Stimulated activated CD4-positive, alpha-beta T cell treated with anti-CD3 and anti-CD28 coated beads, Interleukin-12 subunit alpha, Interleukin-12 subunit beta, amount 100 ng/mL, for 48 hours (primary cell): ENCODE measurements around the gene COL19A1.
"Not testable (repeated sequence)": the region's sequence is repeated elsewhere in the genome, so short reads cannot be mapped to it uniquely, and the experiment has no call there.

Experiments used
- DNase-seq, 3 donors: peaks; one replicate each; pipeline ENCODE4 v3.0.0-alpha.2; 2020; ENCODE audit warnings: low read depth in 2 of 3, low spot score in 1 of 3

Gene COL19A1

DNA sequence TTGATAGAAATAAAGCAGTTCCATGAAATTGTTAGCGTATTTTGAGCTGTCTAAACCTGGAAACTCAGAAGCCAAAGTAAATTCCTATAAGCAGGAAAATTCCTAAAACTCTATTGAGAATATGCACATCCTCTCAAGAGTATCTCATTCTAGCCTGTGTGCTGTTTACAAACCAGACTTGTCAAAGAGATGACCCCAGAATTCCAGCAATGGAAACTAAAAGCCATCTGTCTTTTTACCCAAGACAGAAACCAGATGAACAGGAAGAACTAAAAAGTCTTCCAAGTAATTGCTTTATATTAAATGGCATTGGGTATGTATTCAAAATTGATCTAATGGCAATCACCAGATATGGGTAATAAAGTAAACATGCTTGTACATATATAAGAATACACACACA lies 92.6 kb downstream of the COL19A1 start:
- DNase-seq, result no peak

DNA sequence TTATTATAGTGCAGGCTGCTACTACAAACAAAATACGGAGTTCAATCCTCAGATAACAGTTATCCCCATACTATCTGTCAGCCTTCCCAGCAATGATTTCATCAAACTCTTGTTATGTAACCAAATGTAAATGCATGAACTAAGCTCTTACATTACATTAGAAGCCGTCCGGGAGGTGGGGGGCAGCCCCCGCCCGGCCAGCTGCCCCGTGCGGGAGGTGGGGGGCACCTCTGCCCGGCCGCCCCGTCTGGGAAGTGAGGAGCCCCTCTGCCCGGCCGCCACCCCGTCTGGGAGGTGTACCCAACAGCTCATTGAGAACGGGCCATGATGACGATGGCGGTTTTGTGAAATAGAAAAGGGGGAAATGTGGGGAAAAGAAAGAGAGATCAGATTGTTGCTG lies 99.6 kb downstream of the COL19A1 start:
- not testable (repeated sequence) for DNase-seq

DNA sequence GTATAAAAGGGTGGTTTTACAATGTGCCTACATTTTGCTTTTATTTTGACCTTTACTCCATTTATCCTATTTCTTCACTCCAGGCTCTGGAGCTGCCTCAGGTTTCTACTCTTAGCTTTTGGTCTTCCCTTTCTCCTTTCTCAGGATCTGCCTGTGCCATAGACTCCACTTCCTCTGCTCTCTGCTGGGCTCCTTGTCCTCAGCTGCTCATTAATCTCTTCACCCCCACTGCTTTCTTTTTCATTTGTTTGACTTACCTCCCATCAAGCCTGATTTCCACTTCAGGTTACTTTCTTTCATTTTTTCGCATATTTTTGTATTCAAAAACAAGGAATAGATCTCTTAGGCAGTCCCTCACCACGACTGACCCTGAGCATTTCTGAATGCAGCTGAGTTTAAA lies 106.8 kb downstream of the COL19A1 start:
- DNase-seq, result no peak

DNA sequence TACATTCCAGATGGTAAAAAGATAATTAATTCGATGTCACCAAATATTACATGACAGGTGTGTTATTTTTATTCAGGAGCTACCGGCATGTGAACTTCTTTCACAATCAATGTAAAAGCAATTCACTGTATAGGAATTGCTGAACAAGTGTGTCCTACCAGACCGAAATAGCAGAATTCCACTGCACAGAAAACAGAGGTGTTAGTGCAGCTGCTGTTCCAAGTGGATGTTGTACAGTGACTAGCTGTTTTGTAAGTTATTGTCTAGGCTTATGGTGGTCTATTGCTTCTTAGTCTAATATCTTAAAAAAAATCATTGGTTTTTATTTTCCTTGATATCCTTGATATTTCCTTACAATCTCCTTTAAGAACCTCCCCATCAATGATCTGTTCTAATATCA lies 107.4 kb downstream of the COL19A1 start:
- no peak for DNase-seq

DNA sequence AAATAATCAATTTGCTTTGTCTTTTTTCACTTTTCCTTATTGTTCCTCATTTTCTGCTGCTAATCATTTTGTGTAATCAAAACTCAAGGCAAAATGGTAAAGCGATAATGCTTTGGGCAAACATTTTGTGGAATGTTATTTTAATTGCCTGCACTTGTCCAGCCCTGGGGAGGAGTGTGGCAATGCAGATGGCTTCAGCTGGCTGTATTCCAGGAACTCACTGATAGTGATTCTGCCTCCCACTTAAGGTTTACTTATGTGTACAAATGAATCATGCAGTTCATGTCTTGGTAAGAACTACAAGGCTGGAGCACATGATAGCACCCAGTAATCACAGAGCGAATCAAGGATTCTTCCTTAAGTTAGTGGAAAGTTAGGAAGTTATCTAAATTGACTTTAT lies 107.8 kb downstream of the COL19A1 start:
- no peak for DNase-seq

DNA sequence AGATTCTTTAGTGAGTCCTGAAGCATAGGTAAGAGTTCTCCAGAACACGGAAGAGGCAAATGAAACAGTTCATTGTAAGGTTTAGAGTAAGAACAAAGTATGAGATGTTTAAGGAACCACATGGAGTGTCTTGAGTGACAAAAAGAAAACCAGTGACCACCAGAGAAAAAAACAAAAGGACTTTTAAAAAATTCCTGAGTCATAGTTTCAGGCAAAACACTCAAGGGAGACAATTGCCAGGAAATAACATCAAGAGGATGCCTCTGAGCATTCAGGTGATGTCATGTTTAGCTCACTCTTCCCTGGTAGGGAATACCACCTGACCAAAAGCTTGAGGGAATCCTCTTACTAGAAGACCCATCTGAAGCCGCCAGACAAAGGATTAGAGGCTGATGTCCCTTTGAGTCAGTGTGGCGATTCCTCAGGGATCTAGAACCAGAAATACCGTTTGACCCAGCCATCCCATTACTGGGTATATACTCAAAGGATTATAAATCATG lies 110.3 kb downstream of the COL19A1 start:
- no peak for DNase-seq

DNA sequence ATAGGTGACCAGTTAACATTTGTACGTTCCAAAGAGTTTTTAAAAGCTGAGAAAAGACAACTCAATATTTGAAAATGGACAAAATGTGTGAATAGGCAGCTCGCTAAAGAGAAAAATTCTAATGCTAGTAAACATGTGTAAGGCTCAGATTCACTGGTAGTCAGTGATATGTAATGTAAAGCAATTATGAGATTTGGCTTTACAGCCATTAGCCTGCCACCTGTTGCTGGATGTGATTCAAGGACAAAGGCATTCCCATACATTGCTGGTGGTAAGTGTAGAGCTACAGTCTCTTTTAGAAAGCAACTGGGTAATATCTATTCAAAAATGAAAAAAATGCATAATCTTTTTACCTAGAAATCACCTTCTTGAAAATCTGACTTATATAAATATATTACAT lies 114.3 kb downstream of the COL19A1 start:
- DNase-seq, result no peak

DNA sequence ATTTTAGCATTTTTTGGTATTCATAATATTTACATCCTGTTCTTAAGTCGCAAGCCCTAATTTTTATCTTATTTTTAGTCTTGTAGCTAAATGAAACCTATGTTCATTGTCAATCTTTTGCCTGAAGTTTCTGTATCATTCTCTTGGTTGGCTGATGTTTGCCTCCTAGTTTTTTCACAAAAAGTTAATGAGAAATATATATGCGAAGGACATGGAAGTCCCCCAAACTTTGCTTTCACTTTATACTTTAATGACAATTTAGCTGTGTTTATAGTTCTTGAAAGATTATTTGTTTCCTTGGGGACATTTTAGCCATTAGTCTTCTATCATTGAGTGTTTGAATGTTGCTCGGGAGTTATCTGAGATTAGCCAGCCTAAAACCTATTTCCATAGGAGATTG lies 118.2 kb downstream of the COL19A1 start:
- no peak for DNase-seq

DNA sequence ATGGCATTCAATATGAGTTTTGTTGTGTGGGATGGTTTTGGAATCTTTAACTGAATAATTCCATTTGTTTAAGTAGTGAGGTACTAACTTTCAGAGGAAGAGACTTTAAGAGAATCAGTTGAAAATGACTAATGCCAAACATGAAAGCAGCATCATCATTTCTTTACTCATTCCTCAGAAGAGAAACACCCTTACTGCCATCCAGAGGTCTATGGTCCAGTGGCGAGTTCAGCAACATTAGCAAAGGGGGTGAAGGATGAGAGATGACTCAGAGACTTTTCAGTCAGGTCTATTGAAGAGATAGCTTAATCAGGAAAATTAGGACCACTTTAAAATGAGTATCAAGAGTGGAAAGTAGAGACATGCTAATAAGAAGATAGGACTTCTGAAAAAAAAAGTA lies 118.8 kb downstream of the COL19A1 start:
- no peak for DNase-seq

DNA sequence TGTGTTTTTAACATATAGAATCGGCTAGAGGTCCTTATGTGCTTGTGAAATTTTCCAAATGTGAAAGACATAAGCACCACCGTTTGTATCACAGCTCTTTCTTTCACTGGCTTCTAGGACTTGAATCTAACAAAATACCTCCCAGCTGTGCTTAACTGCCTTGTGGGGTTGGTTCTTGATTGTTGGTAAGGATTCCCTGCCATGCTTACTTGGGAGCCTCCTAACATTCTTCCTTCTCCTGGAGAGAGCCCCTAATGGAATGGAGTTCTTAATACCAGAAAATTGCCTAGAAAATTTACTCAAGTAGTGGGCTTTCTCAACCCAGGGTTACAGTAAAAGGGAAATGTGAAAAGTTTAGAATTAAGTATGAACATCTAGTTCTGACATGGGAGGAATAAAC lies 121.2 kb downstream of the COL19A1 start:
- DNase-seq, result no peak

DNA sequence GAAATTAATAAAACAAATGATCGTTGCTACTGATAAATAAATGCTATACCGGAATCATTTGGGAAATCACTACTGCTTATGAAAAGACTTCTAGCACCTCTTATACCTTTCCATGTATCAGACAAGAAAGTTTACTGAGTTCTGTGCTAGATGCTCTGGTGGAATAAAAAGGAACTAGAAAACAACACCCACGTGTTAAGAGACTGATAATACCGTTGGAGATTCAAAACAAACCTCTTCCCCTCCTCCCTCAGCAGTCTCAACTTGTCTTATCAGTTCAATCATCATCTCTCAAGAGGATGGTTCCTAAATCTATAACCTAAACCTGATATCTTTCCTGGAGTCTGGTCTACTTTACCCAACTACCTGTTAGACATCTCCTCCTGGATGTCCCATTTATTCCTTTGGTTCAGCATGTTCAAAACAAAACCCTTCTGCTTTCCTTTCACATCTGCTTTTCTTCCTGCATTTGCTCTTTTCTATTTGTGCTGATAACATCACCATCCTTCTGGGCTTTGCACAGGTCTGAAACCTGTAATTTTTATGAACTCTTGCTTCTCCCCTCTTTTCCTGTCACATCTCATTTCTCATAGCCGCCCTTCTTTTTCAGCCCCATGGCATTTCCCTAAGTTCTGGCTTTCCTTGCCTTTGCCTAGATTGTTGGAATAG lies 122.2 kb downstream of the COL19A1 start:
- DNase-seq, result no peak

DNA sequence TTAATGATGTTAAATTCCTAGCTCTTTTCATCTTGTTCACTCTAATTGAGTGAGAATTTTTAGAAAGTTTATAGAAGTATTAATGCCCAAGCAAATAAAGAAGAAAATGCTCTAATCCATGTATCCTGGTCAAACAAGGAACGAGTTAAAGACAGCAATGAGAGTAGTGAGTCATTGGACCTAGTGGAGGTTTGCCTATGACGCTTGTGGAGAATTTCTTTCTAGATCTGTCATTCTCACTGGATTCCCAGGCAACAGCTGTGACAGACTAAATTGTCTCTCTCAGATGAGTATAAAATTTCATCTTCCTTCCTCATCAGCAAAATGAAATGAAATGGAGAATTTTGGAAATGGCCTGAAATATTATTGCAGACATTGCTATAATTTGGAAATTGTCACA lies 127.9 kb downstream of the COL19A1 start:
- no peak for DNase-seq

DNA sequence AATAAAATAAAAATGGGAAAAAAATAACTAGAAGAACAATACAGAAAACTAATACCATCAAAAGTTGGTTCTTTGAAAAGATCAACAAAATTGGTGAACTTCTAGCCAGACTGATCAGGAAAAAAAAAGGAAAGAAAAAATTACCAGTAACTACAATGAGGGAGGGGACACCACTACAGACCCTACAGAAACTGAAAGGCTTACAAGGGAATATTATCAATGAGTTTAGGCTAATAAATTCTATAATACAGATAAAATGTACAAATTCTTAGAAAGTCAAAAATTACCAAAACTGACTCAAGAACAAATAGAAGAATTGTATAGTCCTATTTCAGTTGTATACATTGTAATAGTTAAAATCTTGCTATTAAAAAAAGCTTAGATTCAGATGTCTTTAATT lies 141.8 kb downstream of the COL19A1 start:
- no peak for DNase-seq

DNA sequence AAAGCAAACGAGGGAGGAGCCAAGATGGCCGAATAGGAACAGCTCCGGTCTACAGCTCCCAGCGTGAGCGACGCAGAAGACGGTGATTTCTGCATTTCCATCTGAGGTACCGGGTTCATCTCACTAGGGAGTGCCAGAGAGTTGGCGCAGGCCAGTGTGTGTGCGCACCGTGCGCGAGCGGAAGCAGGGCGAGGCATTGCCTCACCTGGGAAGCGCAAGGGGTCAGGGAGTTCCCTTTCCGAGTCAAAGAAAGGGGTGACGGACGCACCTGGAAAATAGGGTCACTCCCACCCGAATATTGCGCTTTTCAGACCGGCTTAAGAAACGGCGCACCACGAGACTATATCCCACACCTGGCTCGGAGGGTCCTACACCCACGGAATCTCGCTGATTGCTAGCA lies 144.0 kb downstream of the COL19A1 start:
- DNase-seq, result not testable (repeated sequence)

DNA sequence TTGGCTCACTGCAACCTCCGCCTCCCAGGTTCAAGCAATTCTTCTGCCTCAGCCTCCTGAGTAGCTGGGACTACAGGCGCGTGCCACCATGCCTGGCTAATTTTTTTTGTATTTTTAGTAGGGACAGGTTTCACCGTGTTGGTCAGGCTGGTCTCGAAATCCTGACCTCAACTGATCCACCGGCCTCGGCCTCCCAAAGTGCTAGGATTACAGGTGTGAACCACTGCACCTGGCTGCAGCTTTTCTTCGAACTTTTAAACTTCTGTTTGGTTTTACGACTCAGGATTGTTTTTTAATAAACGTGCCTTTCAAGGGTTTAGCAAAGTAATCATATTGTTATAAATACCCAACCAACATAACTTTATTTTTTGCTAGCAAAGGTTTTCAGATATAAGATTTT lies 156.8 kb downstream of the COL19A1 start:
- DNase-seq, result not testable (repeated sequence)

DNA sequence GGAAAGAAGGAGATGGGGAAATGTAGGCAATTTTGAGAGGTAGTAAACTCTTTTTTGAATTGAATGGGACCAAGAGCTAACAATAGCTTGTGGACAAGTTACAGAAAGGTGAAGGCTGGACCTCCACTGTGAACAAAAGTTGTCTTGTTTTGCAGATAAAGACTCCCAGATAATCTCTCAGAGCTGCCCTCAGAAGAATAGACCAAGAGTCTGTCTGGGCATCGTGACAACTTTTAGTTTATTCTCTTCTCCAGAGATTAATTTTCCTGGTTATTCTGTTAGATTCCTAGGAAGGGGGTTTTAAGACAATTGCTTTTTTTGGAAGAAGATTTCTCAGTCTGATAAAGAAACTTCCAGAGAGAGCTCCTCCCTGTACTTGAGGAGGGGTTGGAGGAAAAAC lies 161.9 kb downstream of the COL19A1 start:
- DNase-seq, result no peak

DNA sequence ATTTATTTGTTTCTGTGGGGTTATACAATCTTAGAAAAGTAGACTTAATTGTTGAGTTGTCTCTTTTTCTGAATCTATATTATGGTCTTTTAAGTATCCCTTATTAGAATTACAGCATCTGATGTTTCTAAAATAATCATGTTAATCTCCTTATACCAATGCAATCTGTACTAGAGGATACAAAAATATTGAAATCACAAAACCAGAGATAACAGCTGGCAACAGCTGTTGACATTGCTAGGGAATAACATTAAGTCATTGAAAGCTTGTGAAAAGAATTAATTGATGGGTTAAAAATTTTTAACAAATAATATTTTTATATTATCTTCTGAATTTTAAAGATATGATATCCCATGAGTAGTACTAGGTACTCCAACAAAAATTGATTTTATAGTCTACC lies 162.6 kb downstream of the COL19A1 start:
- no peak for DNase-seq

DNA sequence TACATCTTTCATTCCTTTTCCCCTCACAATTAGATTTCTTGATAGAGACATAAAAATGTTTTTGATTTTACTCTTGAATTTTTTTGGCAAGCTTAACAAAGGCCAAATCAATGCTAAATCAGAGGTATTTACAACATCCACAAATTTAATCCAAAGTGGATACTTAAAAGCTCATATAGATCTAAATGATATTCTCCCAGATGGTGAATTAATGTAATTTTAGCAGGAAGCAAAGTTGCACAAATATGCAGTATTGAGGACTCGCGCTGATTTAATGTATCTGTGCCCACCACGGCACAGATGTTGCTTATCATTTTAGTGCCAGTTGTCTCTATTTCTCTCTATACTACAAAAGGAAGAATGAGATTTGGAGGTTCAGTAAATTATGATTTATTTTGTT lies 167.4 kb downstream of the COL19A1 start:
- no peak for DNase-seq

DNA sequence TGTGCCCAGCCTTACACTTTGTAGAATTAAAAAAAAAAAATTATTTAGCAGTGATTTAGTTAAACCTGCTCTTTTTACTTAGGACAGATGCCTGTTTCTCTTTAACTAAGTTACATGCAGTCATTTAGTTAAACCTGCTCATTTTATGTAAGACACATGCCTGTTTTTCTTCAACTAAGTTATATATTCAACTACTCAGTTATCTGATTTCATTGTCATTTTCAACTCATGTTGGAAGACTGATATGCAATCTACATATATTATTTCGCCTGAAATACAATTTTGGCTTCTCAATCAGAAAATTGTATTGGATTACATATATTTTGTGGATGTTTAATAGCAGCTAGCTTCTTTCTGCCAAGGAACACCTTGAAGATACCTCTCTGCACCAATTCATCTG lies 171.1 kb downstream of the COL19A1 start:
- no peak for DNase-seq

DNA sequence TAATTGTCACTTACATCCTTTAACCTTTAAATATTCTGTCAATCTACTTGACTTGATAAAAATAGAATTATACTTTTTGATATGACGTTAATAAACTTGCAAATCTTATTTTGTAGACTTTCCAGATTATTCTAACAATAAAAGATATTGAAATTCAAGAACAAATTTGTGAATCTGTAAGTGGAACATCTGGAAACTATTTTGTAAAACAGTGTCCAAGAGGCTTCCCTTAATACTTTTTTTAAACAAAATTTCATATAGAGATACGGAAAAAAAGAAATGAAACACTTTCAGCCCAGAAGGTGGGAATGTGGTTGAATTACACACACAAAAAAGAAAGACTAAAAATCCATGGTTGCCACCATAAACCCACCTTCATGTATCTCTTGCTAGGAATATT lies 174.4 kb downstream of the COL19A1 start:
- DNase-seq, result no peak

DNA sequence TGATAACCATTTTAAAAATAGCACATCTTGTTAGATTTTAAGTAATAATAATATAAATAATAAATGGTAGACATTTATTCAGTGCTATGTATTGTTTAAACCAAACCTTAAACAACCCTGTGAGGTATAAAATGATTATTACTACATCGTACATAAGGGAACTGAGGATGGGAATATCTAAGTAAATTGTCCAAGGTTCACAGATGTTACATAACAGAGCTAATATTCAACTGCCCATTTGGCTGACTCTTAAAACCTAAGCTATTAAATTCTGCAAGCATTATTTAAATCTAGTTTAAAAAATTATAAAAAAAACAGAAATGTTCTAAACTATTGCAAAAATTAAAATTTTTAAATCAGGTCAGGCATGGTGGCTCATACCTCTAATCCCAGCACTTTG lies 175.1 kb downstream of the COL19A1 start:
- no peak for DNase-seq

DNA sequence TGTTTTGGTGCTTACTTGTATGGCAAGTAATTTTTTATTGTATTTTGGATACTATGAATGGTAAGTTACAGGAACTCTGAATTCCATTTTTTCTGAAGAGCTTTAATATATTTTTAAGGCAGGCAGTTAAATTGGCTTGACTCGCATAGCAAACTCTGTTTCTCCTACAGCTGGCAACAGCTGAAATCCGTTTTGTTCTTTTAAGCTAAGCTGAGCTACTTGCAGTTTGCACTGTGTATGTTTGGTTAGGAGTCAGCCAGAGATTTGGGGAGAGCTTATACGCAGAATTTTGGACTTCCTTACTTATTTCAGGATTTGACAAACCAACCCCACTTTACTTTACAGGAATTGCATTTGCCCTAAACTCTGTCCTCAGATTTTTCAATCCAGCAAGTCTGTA lies 179.1 kb downstream of the COL19A1 start:
- no peak for DNase-seq
